ENCODE data around the gene POLR3A.

POLR3A gene

GRCh38 chr10:77975086-77975666 lies 54.1 kb downstream of the POLR3A start:
- Histone ChIP-seq H3K27ac (ENCODE audit: low read depth, low read length) (no peak overlapping the region), H3K9me3 (ENCODE audit: insufficient read depth, low read depth, low read length) (no peaks in the 10 kb centered on the region), H3K4me1 (ENCODE audit: insufficient read depth, low read length) (peaks cover 12% of the 10 kb centered on the region; the same call in 1 of the 2 replicates), H3K4me3 (ENCODE audit: low read length) (no peak overlapping the region), H3K36me3 (ENCODE audit: insufficient read depth, low read length) (peaks cover 45% of the 10 kb centered on the region), H3K9ac (ENCODE audit: low read depth, low read length) (no peak overlapping the region), H3K27me3 (ENCODE audit: insufficient read depth, low read length) (no peaks in the 10 kb centered on the region)
- WGBS = 93% methylated on average over 9 of the region's 9 CpGs

GRCh38 chr10:77974396-77975074 lies 54.8 kb downstream of the POLR3A start:
- peaks cover 12% of the 10 kb centered on the region; the same call in 1 of the 2 replicates for H3K4me1 ChIP-seq (ENCODE audit: insufficient read depth, low read length)
- 69% methylated on average over 7 of the region's 8 CpGs for WGBS
- no peaks in the 10 kb centered on the region for H3K27me3 ChIP-seq (ENCODE audit: insufficient read depth, low read length)
- H3K9ac ChIP-seq (ENCODE audit: low read depth, low read length) = no peak overlapping the region
- H3K9me3 ChIP-seq (ENCODE audit: insufficient read depth, low read depth, low read length) = no peaks in the 10 kb centered on the region
- no peak overlapping the region for H3K27ac ChIP-seq (ENCODE audit: low read depth, low read length)
- H3K36me3 ChIP-seq (ENCODE audit: insufficient read depth, low read length) = peaks cover 39% of the 10 kb centered on the region
- no peak overlapping the region for H3K4me3 ChIP-seq (ENCODE audit: low read length)

GRCh38 chr10:77973276-77973675 lies 56.0 kb downstream of the POLR3A start:
- Histone ChIP-seq H3K4me3 (ENCODE audit: low read length) (no peak overlapping the region), H3K9ac (ENCODE audit: low read depth, low read length) (no peak overlapping the region), H3K9me3 (ENCODE audit: insufficient read depth, low read depth, low read length) (no peaks in the 10 kb centered on the region), H3K4me1 (ENCODE audit: insufficient read depth, low read length) (peaks cover 12% of the 10 kb centered on the region; the same call in 1 of the 2 replicates), H3K27ac (ENCODE audit: low read depth, low read length) (no peak overlapping the region), H3K36me3 (ENCODE audit: insufficient read depth, low read length) (peaks cover 28% of the 10 kb centered on the region), H3K27me3 (ENCODE audit: insufficient read depth, low read length) (no peaks in the 10 kb centered on the region)
- WGBS = 97% methylated on average over 3 of the region's 5 CpGs

GRCh38 chr10:77972148-77972547 lies 57.2 kb downstream of the POLR3A start:
- Histone ChIP-seq H3K9me3 (ENCODE audit: insufficient read depth, low read depth, low read length) (no peaks in the 10 kb centered on the region), H3K36me3 (ENCODE audit: insufficient read depth, low read length) (peaks cover 17% of the 10 kb centered on the region), H3K9ac (ENCODE audit: low read depth, low read length) (no peak overlapping the region), H3K4me3 (ENCODE audit: low read length) (no peak overlapping the region), H3K27ac (ENCODE audit: low read depth, low read length) (no peak overlapping the region), H3K27me3 (ENCODE audit: insufficient read depth, low read length) (no peaks in the 10 kb centered on the region), H3K4me1 (ENCODE audit: insufficient read depth, low read length) (peaks cover 12% of the 10 kb centered on the region; the same call in 1 of the 2 replicates)
- 92% methylated on average over 5 of the region's 5 CpGs for WGBS

- WGBS = 92% methylated on average over 3 of the region's 3 CpGs
- no peaks in the 10 kb centered on the region for H3K27me3 ChIP-seq (ENCODE audit: insufficient read depth, low read length)
- H3K36me3 ChIP-seq (ENCODE audit: insufficient read depth, low read length) = peaks cover 13% of the 10 kb centered on the region
- peaks cover 12% of the 10 kb centered on the region; the same call in 1 of the 2 replicates for H3K4me1 ChIP-seq (ENCODE audit: insufficient read depth, low read length)
- no peak overlapping the region for H3K9ac ChIP-seq (ENCODE audit: low read depth, low read length)
- no peaks in the 10 kb centered on the region for H3K9me3 ChIP-seq (ENCODE audit: insufficient read depth, low read depth, low read length)
- peak overlapping the region; percentile 37; the same call in 1 of the 2 replicates for H3K27ac ChIP-seq (ENCODE audit: low read depth, low read length)
- no peak overlapping the region for H3K4me3 ChIP-seq (ENCODE audit: low read length)
Measured at GRCh38 chr10:77971804-77972144, 57.5 kb downstream of the POLR3A start.

GRCh38 chr10:77970869-77971803 lies 58.2 kb downstream of the POLR3A start:
- H3K27ac ChIP-seq (ENCODE audit: low read depth, low read length) = peak overlapping the region; percentile 37; the same call in 1 of the 2 replicates
- no peaks in the 10 kb centered on the region for H3K27me3 ChIP-seq (ENCODE audit: insufficient read depth, low read length)
- no peak overlapping the region for H3K4me3 ChIP-seq (ENCODE audit: low read length)
- H3K9ac ChIP-seq (ENCODE audit: low read depth, low read length) = no peak overlapping the region
- WGBS = 64% methylated on average over 6 of the region's 7 CpGs
- H3K4me1 ChIP-seq (ENCODE audit: insufficient read depth, low read length) = peaks cover 12% of the 10 kb centered on the region; the same call in 1 of the 2 replicates
- H3K9me3 ChIP-seq (ENCODE audit: insufficient read depth, low read depth, low read length) = no peaks in the 10 kb centered on the region
- peaks cover 7% of the 10 kb centered on the region for H3K36me3 ChIP-seq (ENCODE audit: insufficient read depth, low read length)

- Histone ChIP-seq H3K9ac (ENCODE audit: low read depth, low read length) (no peak overlapping the region), H3K27ac (ENCODE audit: low read depth, low read length) (no peak overlapping the region), H3K4me3 (ENCODE audit: low read length) (no peak overlapping the region), H3K4me1 (ENCODE audit: insufficient read depth, low read length) (peaks cover 8% of the 10 kb centered on the region; the same call in 1 of the 2 replicates), H3K36me3 (ENCODE audit: insufficient read depth, low read length) (no peaks in the 10 kb centered on the region), H3K9me3 (ENCODE audit: insufficient read depth, low read depth, low read length) (peaks cover 8% of the 10 kb centered on the region), H3K27me3 (ENCODE audit: insufficient read depth, low read length) (no peaks in the 10 kb centered on the region)
- WGBS = 94% methylated on average over 4 of the region's 4 CpGs
Measured at GRCh38 chr10:77969114-77969513, 60.2 kb downstream of the POLR3A start.

GRCh38 chr10:77967611-77968022 lies 61.7 kb downstream of the POLR3A start:
- Histone ChIP-seq H3K27ac (ENCODE audit: low read depth, low read length) (no peak overlapping the region), H3K36me3 (ENCODE audit: insufficient read depth, low read length) (no peaks in the 10 kb centered on the region), H3K27me3 (ENCODE audit: insufficient read depth, low read length) (no peaks in the 10 kb centered on the region), H3K4me1 (ENCODE audit: insufficient read depth, low read length) (peaks cover 8% of the 10 kb centered on the region; the same call in 1 of the 2 replicates), H3K9me3 (ENCODE audit: insufficient read depth, low read depth, low read length) (peaks cover 15% of the 10 kb centered on the region), H3K4me3 (ENCODE audit: low read length) (no peak overlapping the region), H3K9ac (ENCODE audit: low read depth, low read length) (no peak overlapping the region)
- WGBS = 83% methylated on average over 8 of the region's 8 CpGs

- H3K36me3 ChIP-seq (ENCODE audit: insufficient read depth, low read length) = no peaks in the 10 kb centered on the region
- no peaks in the 10 kb centered on the region for H3K27me3 ChIP-seq (ENCODE audit: insufficient read depth, low read length)
- WGBS = 96% methylated on average over 5 of the region's 5 CpGs
- H3K4me1 ChIP-seq (ENCODE audit: insufficient read depth, low read length) = no peaks in the 10 kb centered on the region
- no peak overlapping the region for H3K27ac ChIP-seq (ENCODE audit: low read depth, low read length)
- peaks cover 15% of the 10 kb centered on the region for H3K9me3 ChIP-seq (ENCODE audit: insufficient read depth, low read depth, low read length)
- H3K4me3 ChIP-seq (ENCODE audit: low read length) = no peak overlapping the region
- no peak overlapping the region for H3K9ac ChIP-seq (ENCODE audit: low read depth, low read length)
Measured at GRCh38 chr10:77965294-77965693, 64.0 kb downstream of the POLR3A start.

- no peak overlapping the region for H3K4me3 ChIP-seq (ENCODE audit: low read length)
- no peak overlapping the region for H3K9ac ChIP-seq (ENCODE audit: low read depth, low read length)
- H3K27ac ChIP-seq (ENCODE audit: low read depth, low read length) = no peak overlapping the region
- H3K9me3 ChIP-seq (ENCODE audit: insufficient read depth, low read depth, low read length) = peaks cover 15% of the 10 kb centered on the region
- no CpG with 5 or more reads among the region's 1 CpG for WGBS
- H3K36me3 ChIP-seq (ENCODE audit: insufficient read depth, low read length) = no peaks in the 10 kb centered on the region
- H3K27me3 ChIP-seq (ENCODE audit: insufficient read depth, low read length) = no peaks in the 10 kb centered on the region
- H3K4me1 ChIP-seq (ENCODE audit: insufficient read depth, low read length) = no peaks in the 10 kb centered on the region
Measured at GRCh38 chr10:77964811-77965210, 64.5 kb downstream of the POLR3A start.

GRCh38 chr10:77963901-77964300 lies 65.4 kb downstream of the POLR3A start:
- Histone ChIP-seq H3K36me3 (ENCODE audit: insufficient read depth, low read length) (no peaks in the 10 kb centered on the region), H3K4me3 (ENCODE audit: low read length) (no peak overlapping the region), H3K27me3 (ENCODE audit: insufficient read depth, low read length) (no peaks in the 10 kb centered on the region), H3K4me1 (ENCODE audit: insufficient read depth, low read length) (no peaks in the 10 kb centered on the region), H3K9ac (ENCODE audit: low read depth, low read length) (no peak overlapping the region), H3K9me3 (ENCODE audit: insufficient read depth, low read depth, low read length) (peaks cover 15% of the 10 kb centered on the region), H3K27ac (ENCODE audit: low read depth, low read length) (no peak overlapping the region)
- WGBS = 97% methylated on average over 7 of the region's 7 CpGs

All from HUES64 (cell line).